K562 (cell line): ENCODE results near the gene EIF4E1B. TPM values are rescaled to one million over a fixed set of nuclear protein-coding genes. Genes with fewer than 3 reads are reported as not detected.
A peak's percentile ranks its signal among the peaks of the same experiment; 100 is the strongest.

Experiments
- CBX8 ChIP-seq: fragments of 200-600 bp; sonication (generic); IDR thresholded peaks from 2 replicates; pipeline ENCODE4 v1.6.1; 2012; ENCODE audit warnings: borderline replicate concordance, mixed run types, low read depth, mild to moderate bottlenecking, moderate library complexity, mixed read lengths, low read length, control low read depth, inconsistent platforms; ENCODE audit not compliant: poor library complexity, severe bottlenecking; ENCODE audit errors: extremely low read depth
- CTBP1 ChIP-seq: fragments of 450-650 bp; IDR thresholded peaks from 2 replicates; pipeline ENCODE4 v1.6.1; 2016; ENCODE audit warnings: borderline replicate concordance
- E2F6 ChIP-seq, 2 experiments: IDR thresholded peaks; 2 replicates each; pipeline ENCODE4 v1.6.1; 2011; ENCODE audit warnings: borderline replicate concordance in 1 of 2, control low read depth in 1 of 2, low read depth in 1 of 2, low read length in 1 of 2, mild to moderate bottlenecking in 1 of 2, mixed read lengths in 1 of 2, moderate library complexity in 1 of 2; ENCODE audit not compliant: insufficient read depth in 1 of 2, insufficient read length in 1 of 2, poor library complexity in 1 of 2, severe bottlenecking in 1 of 2; ENCODE audit errors: extremely low read depth in 1 of 2
- FUS ChIP-seq: fragments of 200-400 bp; formaldehyde crosslinking; optimal IDR thresholded peaks from 2 replicates; pipeline ENCODE3; 2017; ENCODE audit warnings: low read depth, low read length
- GABPB2 ChIP-seq: fragments of 250-450 bp; sonication (Bioruptor Pico); conservative IDR thresholded peaks from 2 replicates; pipeline ENCODE4 v1.5.1; 2021; ENCODE audit warnings: mild to moderate bottlenecking
- HDAC6 ChIP-seq: IDR thresholded peaks from 2 replicates; pipeline ENCODE4 v1.6.1; 2012; ENCODE audit warnings: low read depth, mild to moderate bottlenecking, control low read depth, inconsistent platforms, low read length, moderate library complexity
- HNRNPLL ChIP-seq: fragments of 200-400 bp; formaldehyde crosslinking; IDR thresholded peaks from 2 replicates; pipeline ENCODE4 v1.6.1; 2017; ENCODE audit warnings: low read length, low read depth, mild to moderate bottlenecking; ENCODE audit not compliant: poor library complexity, severe bottlenecking
- KDM2B ChIP-seq: fragments of 250-450 bp; sonication (Bioruptor Pico); IDR thresholded peaks from 2 replicates; pipeline ENCODE4 v1.8.0; 2021; ENCODE audit warnings: mild to moderate bottlenecking, moderate library complexity
- MAZ ChIP-seq, 2 experiments: fragments of 450-650 bp in 1 of 2; sonication (generic) in 1 of 2; formaldehyde crosslinking; IDR thresholded peaks in 1 of 2; conservative IDR thresholded peaks in 1 of 2; 2 replicates each; pipeline versions ENCODE4 v1.4.0 to v1.5.0; 2020; ENCODE audit warnings: mild to moderate bottlenecking in 1 of 2, missing genetic modification reagents in 1 of 2
- MTA3 ChIP-seq: fragments of 450-650 bp; formaldehyde crosslinking; IDR thresholded peaks from 2 replicates; pipeline ENCODE4 v1.6.1; 2017; ENCODE audit warnings: mild to moderate bottlenecking, borderline replicate concordance
- POU5F1 ChIP-seq: fragments of 150-350 bp; IDR thresholded peaks from 2 replicates; pipeline ENCODE4 v1.6.1; 2014; ENCODE audit warnings: borderline replicate concordance, low read length, low read depth, mild to moderate bottlenecking; ENCODE audit not compliant: partially characterized antibody
- RBFOX2 ChIP-seq: fragments of 200-400 bp; formaldehyde crosslinking; IDR thresholded peaks from 2 replicates; pipeline ENCODE4 v1.6.1; 2017; ENCODE audit warnings: low read depth, mild to moderate bottlenecking, low read length, moderate library complexity
- RNF2 ChIP-seq: sonication (generic); IDR thresholded peaks from 2 replicates; pipeline ENCODE4 v1.6.1; 2016
- SIRT6 ChIP-seq: IDR thresholded peaks from one replicate; pipeline ENCODE4 v1.6.1; 2012; ENCODE audit warnings: low read depth, mild to moderate bottlenecking, control low read depth, inconsistent platforms, low read length, moderate library complexity
- STAT5A ChIP-seq: IDR thresholded peaks from 2 replicates; pipeline ENCODE4 v1.6.1; 2012; ENCODE audit warnings: low read length, inconsistent platforms, borderline replicate concordance
- TRIM24 ChIP-seq, 2 experiments: fragments of 450-650 bp; IDR thresholded peaks; 2 replicates each; pipeline ENCODE4 v1.6.1; 2016
- ZC3H4 ChIP-seq: sonication (generic); formaldehyde crosslinking; IDR thresholded peaks from 2 replicates; pipeline ENCODE4 v1.9.0; 2021; ENCODE audit warnings: missing genetic modification reagents, borderline replicate concordance
- ZFPM2 ChIP-seq: fragments of 250-450 bp; sonication (Bioruptor Pico); IDR thresholded peaks from 2 replicates; pipeline ENCODE4 v1.5.1; 2022; ENCODE audit warnings: mild to moderate bottlenecking
- ZNF212 ChIP-seq: fragments of 450-650 bp; formaldehyde crosslinking; IDR thresholded peaks from 2 replicates; pipeline ENCODE4 v1.4.0; 2020; ENCODE audit warnings: mild to moderate bottlenecking
- ZNF274 ChIP-seq: IDR thresholded peaks from 2 replicates; pipeline ENCODE4 v1.6.1; 2011; ENCODE audit warnings: low read depth, mild to moderate bottlenecking, low read length, moderate library complexity, borderline replicate concordance
- ZNF347 ChIP-seq: fragments of 450-650 bp; formaldehyde crosslinking; IDR thresholded peaks from 2 replicates; pipeline ENCODE4 v1.4.0; 2020; ENCODE audit warnings: low read depth, mild to moderate bottlenecking, moderate library complexity
- ZNF583 ChIP-seq: fragments of 250-450 bp; sonication (Bioruptor Pico); IDR thresholded peaks from 2 replicates; pipeline ENCODE4 v1.4.0; 2020
- polyA plus RNA-seq, 8 experiments: library from polyadenylated mRNA; depleted of rRNA in 4 of 8; stranded (reverse) in 5 of 8; unstranded in 3 of 8; fragments of >200 nt; fragmentation: Nextera tagmentation in 2 of 8; fragmentation: Illumina TruSeq in 1 of 8; extraction: Ambion mirVana in 2 of 8; extraction: Trizol in 1 of 8; gene quantifications; 2 replicates each; pipeline versions ENCODE4 v1.2.1 to v1.2.3, GENCODE V29; 2011 to 2014; ENCODE audit warnings: inconsistent platforms in 1 of 8, missing spikeins in 1 of 8
- total RNA-seq, 7 experiments: library from RNA; depleted of rRNA in 6 of 7; stranded (reverse); fragments of >200 nt in 6 of 7; fragmentation: Illumina TruSeq in 2 of 7; extraction: Trizol in 2 of 7; gene quantifications; 2 replicates each; pipeline versions ENCODE4 v1.2.1 to v1.2.3, GENCODE V29; 2011 to 2021; ENCODE audit warnings: low replicate concordance in 1 of 7
- TF ChIP-seq, protein P1 (sequence below): sonication (generic); formaldehyde crosslinking; IDR thresholded peaks from 2 replicates; pipeline ENCODE4 v1.8.1; 2023; ENCODE audit warnings: mild to moderate bottlenecking, missing genetic modification reagents, moderate library complexity
- TF ChIP-seq, protein P2 (sequence below), 2 experiments: fragments of 200-800 bp in 1 of 2; sonication (Bioruptor generic) in 1 of 2; sonication (generic) in 1 of 2; formaldehyde crosslinking in 1 of 2; IDR thresholded peaks in 1 of 2; conservative IDR thresholded peaks in 1 of 2; 2 replicates each; pipeline versions ENCODE4 v1.5.0 to v1.6.1; 2016 to 2020; ENCODE audit warnings: missing compliant biosample characterization in 1 of 2, missing genetic modification characterization in 1 of 2, missing genetic modification reagents in 1 of 2
- TF ChIP-seq, protein P3 (sequence below): fragments of 450-650 bp; formaldehyde crosslinking; IDR thresholded peaks from 2 replicates; pipeline ENCODE4 v1.4.0; 2020; ENCODE audit warnings: mild to moderate bottlenecking, moderate library complexity

Gene EIF4E1B
- total and polyA plus RNA-seq, 9 of the 15 experiments (the other 6 are each of a cell fraction or from before 2014, with no cell fraction given): not detected

GRCh38 chr5:176619203-176619568 is 11.3 kb upstream of the EIF4E1B start (continued):
- TF ChIP-seq RBFOX2: no peak
- TF ChIP-seq KDM2B (CRISPR knock-in tag): no peak
- TF ChIP-seq RNF2: no peak
- 0 out of 2 replicates have a peak, but pooled peaks have one; percentile 34 for TF ChIP-seq CTBP1
- no peak for TF ChIP-seq ZNF274
- no peak for TF ChIP-seq ZFPM2
- TF ChIP-seq HNRNPLL: no peak
- TF ChIP-seq TRIM24 (IDR thresholded peaks at IDR 0.05): no peak
- TF ChIP-seq HDAC6: no peak
- TF ChIP-seq MAZ (CRISPR knock-in tag; conservative IDR thresholded peaks at IDR 0.05 in 1 of 2, IDR thresholded peaks at IDR 0.05 in 1 of 2): peak; percentile 49 to 91; a peak in 3 of 4 replicates
- peak; percentile 71 to 92 for TF ChIP-seq E2F6 (IDR thresholded peaks at IDR 0.05; ENCODE audit: borderline replicate concordance in 1 of 2, extremely low read depth in 1 of 2, insufficient read depth in 1 of 2, insufficient read length in 1 of 2, low read depth in 1 of 2, low read length in 1 of 2, poor library complexity in 1 of 2, severe bottlenecking in 1 of 2)
- no peak for TF ChIP-seq SIRT6
- TF ChIP-seq, protein P1, sequence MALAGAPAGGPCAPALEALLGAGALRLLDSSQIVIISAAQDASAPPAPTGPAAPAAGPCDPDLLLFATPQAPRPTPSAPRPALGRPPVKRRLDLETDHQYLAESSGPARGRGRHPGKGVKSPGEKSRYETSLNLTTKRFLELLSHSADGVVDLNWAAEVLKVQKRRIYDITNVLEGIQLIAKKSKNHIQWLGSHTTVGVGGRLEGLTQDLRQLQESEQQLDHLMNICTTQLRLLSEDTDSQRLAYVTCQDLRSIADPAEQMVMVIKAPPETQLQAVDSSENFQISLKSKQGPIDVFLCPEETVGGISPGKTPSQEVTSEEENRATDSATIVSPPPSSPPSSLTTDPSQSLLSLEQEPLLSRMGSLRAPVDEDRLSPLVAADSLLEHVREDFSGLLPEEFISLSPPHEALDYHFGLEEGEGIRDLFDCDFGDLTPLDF (CRISPR knock-in tag): no peak
- no peak for TF ChIP-seq STAT5A
- no peak for TF ChIP-seq CBX8
- TF ChIP-seq ZNF583 (CRISPR knock-in tag): no peak
- TF ChIP-seq ZNF347 (CRISPR knock-in tag): no peak
- no peak for TF ChIP-seq FUS
- no peak for TF ChIP-seq ZNF212 (CRISPR knock-in tag)
- TF ChIP-seq, protein P2, sequence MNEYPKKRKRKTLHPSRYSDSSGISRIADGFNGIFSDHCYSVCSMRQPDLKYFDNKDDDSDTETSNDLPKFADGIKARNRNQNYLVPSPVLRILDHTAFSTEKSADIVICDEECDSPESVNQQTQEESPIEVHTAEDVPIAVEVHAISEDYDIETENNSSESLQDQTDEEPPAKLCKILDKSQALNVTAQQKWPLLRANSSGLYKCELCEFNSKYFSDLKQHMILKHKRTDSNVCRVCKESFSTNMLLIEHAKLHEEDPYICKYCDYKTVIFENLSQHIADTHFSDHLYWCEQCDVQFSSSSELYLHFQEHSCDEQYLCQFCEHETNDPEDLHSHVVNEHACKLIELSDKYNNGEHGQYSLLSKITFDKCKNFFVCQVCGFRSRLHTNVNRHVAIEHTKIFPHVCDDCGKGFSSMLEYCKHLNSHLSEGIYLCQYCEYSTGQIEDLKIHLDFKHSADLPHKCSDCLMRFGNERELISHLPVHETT (CRISPR knock-in tag; conservative IDR thresholded peaks at IDR 0.05 in 1 of 2, IDR thresholded peaks at IDR 0.05 in 1 of 2): no peak
- no peak for TF ChIP-seq MTA3
- TF ChIP-seq ZC3H4: no peak
- no peak for TF ChIP-seq GABPB2
- no peak for TF ChIP-seq POU5F1
- TF ChIP-seq, protein P3, sequence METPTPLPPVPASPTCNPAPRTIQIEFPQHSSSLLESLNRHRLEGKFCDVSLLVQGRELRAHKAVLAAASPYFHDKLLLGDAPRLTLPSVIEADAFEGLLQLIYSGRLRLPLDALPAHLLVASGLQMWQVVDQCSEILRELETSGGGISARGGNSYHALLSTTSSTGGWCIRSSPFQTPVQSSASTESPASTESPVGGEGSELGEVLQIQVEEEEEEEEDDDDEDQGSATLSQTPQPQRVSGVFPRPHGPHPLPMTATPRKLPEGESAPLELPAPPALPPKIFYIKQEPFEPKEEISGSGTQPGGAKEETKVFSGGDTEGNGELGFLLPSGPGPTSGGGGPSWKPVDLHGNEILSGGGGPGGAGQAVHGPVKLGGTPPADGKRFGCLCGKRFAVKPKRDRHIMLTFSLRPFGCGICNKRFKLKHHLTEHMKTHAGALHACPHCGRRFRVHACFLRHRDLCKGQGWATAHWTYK: no peak
